ENCODE results near the gene CRNN.

The CRNN gene

GRCh38 chr1:152410599-152410998 lies 3.5 kb downstream of the CRNN start:
- no peak for TF ChIP-seq JUND (IDR thresholded peaks at IDR 0.05; ENCODE audit: low read depth)
- no peak for DNase-seq (ENCODE audit: low read depth in 1 of 2, low spot score in 1 of 2)
- in situ Hi-C loops (cut with HindIII; ENCODE audit: low pct_unique_long_range_greater_than_20kb, low sequenced_read_pairs): no loop called here

- no peak for DNase-seq (ENCODE audit: low read depth in 1 of 2, low spot score in 1 of 2)
- TF ChIP-seq JUND (IDR thresholded peaks at IDR 0.05; ENCODE audit: low read depth): no peak
- in situ Hi-C loops (cut with HindIII; ENCODE audit: low pct_unique_long_range_greater_than_20kb, low sequenced_read_pairs): no loop called here
Observed at GRCh38 chr1:152410028-152410427, 4.0 kb downstream of the CRNN start.

- no peak for TF ChIP-seq JUND (IDR thresholded peaks at IDR 0.05; ENCODE audit: low read depth)
- in situ Hi-C loops (cut with HindIII; ENCODE audit: low pct_unique_long_range_greater_than_20kb, low sequenced_read_pairs): no loop called here
- no peak for DNase-seq (ENCODE audit: low read depth in 1 of 2, low spot score in 1 of 2)
Observed at GRCh38 chr1:152408664-152409063, 5.4 kb downstream of the CRNN start.

GRCh38 chr1:152398812-152399698 lies 15.0 kb downstream of the CRNN start:
- peak; percentile 75 to 87 for DNase-seq (ENCODE audit: low read depth in 1 of 2, low spot score in 1 of 2)
- in situ Hi-C loops (cut with HindIII; ENCODE audit: low pct_unique_long_range_greater_than_20kb, low sequenced_read_pairs): no loop called here
- no peak for TF ChIP-seq JUND (IDR thresholded peaks at IDR 0.05; ENCODE audit: low read depth)

GRCh38 chr1:152397474-152397873 lies 16.6 kb downstream of the CRNN start:
- in situ Hi-C loops (cut with HindIII; ENCODE audit: low pct_unique_long_range_greater_than_20kb, low sequenced_read_pairs): no loop called here
- TF ChIP-seq JUND (IDR thresholded peaks at IDR 0.05; ENCODE audit: low read depth): no peak
- peak in 1 of 2 experiments; percentile 51 for DNase-seq (ENCODE audit: low read depth in 1 of 2, low spot score in 1 of 2)

- no peak for TF ChIP-seq JUND (IDR thresholded peaks at IDR 0.05; ENCODE audit: low read depth)
- no peak for DNase-seq (ENCODE audit: low read depth in 1 of 2, low spot score in 1 of 2)
- in situ Hi-C loops (cut with HindIII; ENCODE audit: low pct_unique_long_range_greater_than_20kb, low sequenced_read_pairs): no loop called here
Observed at GRCh38 chr1:152394151-152394550, 19.9 kb downstream of the CRNN start.

- peak; percentile 65; the same call in 1 of the 2 replicates for TF ChIP-seq JUND (IDR thresholded peaks at IDR 0.05; ENCODE audit: low read depth)
- in situ Hi-C loops (cut with HindIII; ENCODE audit: low pct_unique_long_range_greater_than_20kb, low sequenced_read_pairs): no loop called here
- DNase-seq (ENCODE audit: low read depth in 1 of 2, low spot score in 1 of 2): peak in 1 of 2 experiments; percentile 89
Observed at GRCh38 chr1:152392909-152393308, 21.2 kb downstream of the CRNN start.

GRCh38 chr1:152388889-152389288 lies 25.2 kb downstream of the CRNN start:
- DNase-seq (ENCODE audit: low read depth in 1 of 2, low spot score in 1 of 2): no peak
- no peak for TF ChIP-seq JUND (IDR thresholded peaks at IDR 0.05; ENCODE audit: low read depth)
- in situ Hi-C loops (cut with HindIII; ENCODE audit: low pct_unique_long_range_greater_than_20kb, low sequenced_read_pairs): no loop called here

- in situ Hi-C loops (cut with HindIII; ENCODE audit: low pct_unique_long_range_greater_than_20kb, low sequenced_read_pairs): no loop called here
- no peak for TF ChIP-seq JUND (IDR thresholded peaks at IDR 0.05; ENCODE audit: low read depth)
- DNase-seq (ENCODE audit: low read depth in 1 of 2, low spot score in 1 of 2): no peak
Observed at GRCh38 chr1:152386940-152387339, 27.1 kb downstream of the CRNN start.

GRCh38 chr1:152380932-152381331 lies 33.1 kb downstream of the CRNN start:
- no peak for TF ChIP-seq JUND (IDR thresholded peaks at IDR 0.05; ENCODE audit: low read depth)
- no peak for DNase-seq (ENCODE audit: low read depth in 1 of 2, low spot score in 1 of 2)
- in situ Hi-C loops (cut with HindIII; ENCODE audit: low pct_unique_long_range_greater_than_20kb, low sequenced_read_pairs): no loop called here

GRCh38 chr1:152374451-152374850 lies 39.6 kb downstream of the CRNN start:
- TF ChIP-seq JUND (IDR thresholded peaks at IDR 0.05; ENCODE audit: low read depth): no peak
- DNase-seq (ENCODE audit: low read depth in 1 of 2, low spot score in 1 of 2): no peak
- in situ Hi-C loops (cut with HindIII; ENCODE audit: low pct_unique_long_range_greater_than_20kb, low sequenced_read_pairs): no loop called here

GRCh38 chr1:152372672-152373071 lies 41.4 kb downstream of the CRNN start:
- in situ Hi-C loops (cut with HindIII; ENCODE audit: low pct_unique_long_range_greater_than_20kb, low sequenced_read_pairs): no loop called here
- no peak for TF ChIP-seq JUND (IDR thresholded peaks at IDR 0.05; ENCODE audit: low read depth)
- DNase-seq (ENCODE audit: low read depth in 1 of 2, low spot score in 1 of 2): peak in 1 of 2 experiments; percentile 26

GRCh38 chr1:152367436-152367835 lies 46.6 kb downstream of the CRNN start:
- in situ Hi-C loops (cut with HindIII; ENCODE audit: low pct_unique_long_range_greater_than_20kb, low sequenced_read_pairs): no loop called here
- peak in 1 of 2 experiments; percentile 13 for DNase-seq (ENCODE audit: low read depth in 1 of 2, low spot score in 1 of 2)
- no peak for TF ChIP-seq JUND (IDR thresholded peaks at IDR 0.05; ENCODE audit: low read depth)

Data from T47D (cell line).